Astrocyte (in vitro differentiated cells and primary cell): Measurements from ENCODE around the gene DOK5. TPM values are rescaled to one million over a fixed set of nuclear protein-coding genes. Genes with fewer than 3 reads are reported as not detected.

Experiments
- DNase-seq: peaks from one replicate; pipeline ENCODE4 v3.0.0-alpha.2; 2010; ENCODE audit warnings: low read depth
- FAIRE-seq: peaks from 2 replicates; lab custom pipeline; 2011; peaks lifted over from hg19 to GRCh38; lab: Jason Lieb, UNC
- H2AFZ ChIP-seq: 2 replicates; pipeline ENCODE4 v1.6.0; 2012; ENCODE audit warnings: low read depth, low read length, inconsistent platforms
- H3K27ac ChIP-seq: 2 replicates; pipeline ENCODE4 v1.5.1; 2011; ENCODE audit warnings: low read depth, low read length, inconsistent platforms
- H3K27me3 ChIP-seq: 2 replicates; pipeline ENCODE4 v1.6.0; 2011; ENCODE audit warnings: low read length, inconsistent platforms; ENCODE audit not compliant: insufficient read depth
- H3K36me3 ChIP-seq: 2 replicates; pipeline ENCODE4 v1.5.1; 2011; ENCODE audit warnings: low read length, inconsistent platforms; ENCODE audit not compliant: insufficient read depth
- H3K4me1 ChIP-seq: 2 replicates; pipeline ENCODE4 v1.5.1; 2011; ENCODE audit warnings: low read length, inconsistent platforms; ENCODE audit not compliant: insufficient read depth
- H3K4me2 ChIP-seq: 2 replicates; pipeline ENCODE4 v1.6.0; 2012; ENCODE audit warnings: low read length, inconsistent platforms
- H3K4me3 ChIP-seq: 2 replicates; pipeline ENCODE4 v1.5.1; 2011; ENCODE audit warnings: low read depth, mild to moderate bottlenecking, low read length, inconsistent platforms; ENCODE audit not compliant: insufficient read depth
- H3K79me2 ChIP-seq: 2 replicates; pipeline ENCODE4 v1.6.0; 2012; ENCODE audit warnings: mild to moderate bottlenecking, low read length, inconsistent platforms; ENCODE audit not compliant: insufficient read depth
- H3K9ac ChIP-seq: 2 replicates; pipeline ENCODE4 v1.6.0; 2012; ENCODE audit warnings: mild to moderate bottlenecking, low read length, inconsistent platforms
- H3K9me3 ChIP-seq: 2 replicates; pipeline ENCODE4 v1.5.1; 2012; ENCODE audit warnings: low read depth, mild to moderate bottlenecking, low read length, inconsistent platforms; ENCODE audit not compliant: insufficient read depth
- H4K20me1 ChIP-seq: 2 replicates; pipeline ENCODE4 v1.6.0; 2012; ENCODE audit warnings: low read length, inconsistent platforms; ENCODE audit not compliant: insufficient read depth
- H3K27ac Mint-ChIP-seq: one replicate; pipeline ENCODE4 v1.8.0; 2021; ENCODE audit warnings: mild to moderate bottlenecking, mixed read lengths; ENCODE audit not compliant: unreplicated experiment
- H3K27me3 Mint-ChIP-seq: one replicate; pipeline ENCODE4 v1.8.0; 2021; ENCODE audit warnings: low read depth, mixed read lengths; ENCODE audit not compliant: unreplicated experiment
- H3K36me3 Mint-ChIP-seq: one replicate; pipeline ENCODE4 v1.8.0; 2021; ENCODE audit warnings: low read depth, mixed read lengths; ENCODE audit not compliant: unreplicated experiment
- H3K4me1 Mint-ChIP-seq: one replicate; pipeline ENCODE4 v1.8.0; 2021; ENCODE audit warnings: low read depth, mixed read lengths; ENCODE audit not compliant: unreplicated experiment
- H3K4me3 Mint-ChIP-seq: one replicate; pipeline ENCODE4 v1.8.0; 2021; ENCODE audit warnings: mild to moderate bottlenecking, moderate library complexity, mixed read lengths; ENCODE audit not compliant: unreplicated experiment
- H3K9me3 Mint-ChIP-seq: one replicate; pipeline ENCODE4 v1.8.0; 2021; ENCODE audit warnings: mild to moderate bottlenecking, mixed read lengths; ENCODE audit not compliant: unreplicated experiment
- CTCF ChIP-seq: IDR thresholded peaks from 2 replicates; pipeline ENCODE4 v1.5.1; 2011; ENCODE audit warnings: low read depth, mild to moderate bottlenecking, inconsistent platforms, low read length, moderate library complexity; ENCODE audit not compliant: insufficient read depth
- EZH2 ChIP-seq: IDR thresholded peaks from 2 replicates; pipeline ENCODE4 v1.6.1; 2012; ENCODE audit warnings: mild to moderate bottlenecking, low read length, inconsistent platforms; ENCODE audit not compliant: insufficient read depth
- total RNA-seq: library from RNA; stranded (reverse); gene quantifications from 2 replicates; pipeline ENCODE4 v1.2.1, GENCODE V29; 2021

The DOK5 gene
- total RNA-seq, 1 donor from 2014 or later: 1.2 TPM

DNA sequence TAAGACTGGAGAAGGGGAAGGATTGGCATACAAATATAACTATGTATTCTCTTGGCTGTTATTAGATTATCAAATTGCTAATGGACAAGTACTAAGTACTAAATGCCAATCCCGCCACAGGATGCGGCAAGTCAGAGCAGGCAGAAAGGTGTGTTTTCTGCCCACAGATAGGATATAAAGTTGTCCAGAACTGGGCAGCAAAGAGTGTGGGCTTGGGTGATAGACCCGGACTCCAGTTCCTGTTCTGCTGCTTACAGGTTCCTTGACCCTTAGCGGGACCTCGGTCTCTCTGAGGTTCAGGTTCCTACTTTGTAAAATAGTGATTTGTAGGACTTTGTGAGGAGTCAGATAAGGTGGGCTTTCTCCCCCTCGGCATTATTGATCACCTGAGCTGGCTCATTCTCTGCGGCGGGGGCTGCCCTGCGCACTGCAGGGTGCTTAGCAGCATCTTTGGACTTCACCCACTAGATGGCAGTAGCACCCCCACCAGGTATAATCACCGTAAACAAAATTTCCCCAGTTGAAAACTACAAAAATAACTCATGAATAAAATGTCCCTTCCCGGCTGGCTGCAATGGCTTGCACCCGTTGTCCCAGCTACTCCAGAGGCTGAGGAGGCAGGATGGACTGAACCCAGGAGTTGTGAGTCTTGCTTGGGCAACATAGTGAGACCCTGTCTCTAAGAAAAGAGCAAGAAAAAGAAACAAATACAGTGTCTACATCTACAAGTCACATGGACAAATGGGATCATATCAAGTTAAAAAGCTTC is 193.1 kb downstream of the DOK5 start:
- H2AFZ ChIP-seq: no peak overlapping the region
- H3K27ac Mint-ChIP-seq: no peak overlapping the region
- H3K4me1 Mint-ChIP-seq: no peaks in the 10 kb centered on the region
- no peaks in the 10 kb centered on the region for H3K9me3 ChIP-seq
- no peak overlapping the region for H3K9ac ChIP-seq
- H4K20me1 ChIP-seq: no peaks in the 10 kb centered on the region
- H3K27me3 ChIP-seq: no peaks in the 10 kb centered on the region
- H3K4me2 ChIP-seq: no peak overlapping the region
- no peaks in the 10 kb centered on the region for H3K36me3 ChIP-seq
- H3K27me3 Mint-ChIP-seq: peaks cover 39% of the 10 kb centered on the region
- no peaks in the 10 kb centered on the region for H3K4me1 ChIP-seq
- DNase-seq (no peak), FAIRE-seq (no peak)
- TF ChIP-seq CTCF: peak; percentile 58
- no peak for TF ChIP-seq EZH2
- H3K27ac ChIP-seq: no peak overlapping the region
- no peaks in the 10 kb centered on the region for H3K79me2 ChIP-seq
- no peak overlapping the region for H3K4me3 ChIP-seq
- H3K36me3 Mint-ChIP-seq: no peaks in the 10 kb centered on the region
- no peaks in the 10 kb centered on the region for H3K9me3 Mint-ChIP-seq
- H3K4me3 Mint-ChIP-seq: no peak overlapping the region

DNA sequence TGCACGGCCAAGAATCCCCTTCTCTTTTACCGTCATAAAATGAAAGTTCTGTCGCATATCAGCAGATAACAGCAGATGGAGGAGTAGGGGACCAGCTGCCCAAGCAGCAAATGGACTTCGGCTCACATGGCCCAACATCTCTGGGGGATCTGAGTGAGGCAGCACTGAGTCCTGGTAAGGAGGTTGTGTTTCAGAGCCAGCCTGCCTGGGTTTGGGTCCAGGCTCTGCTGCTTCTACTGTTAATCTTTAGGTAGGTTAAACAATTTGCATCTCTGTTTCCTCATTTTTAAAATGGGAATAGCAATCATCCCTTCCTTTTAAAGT is 193.6 kb downstream of the DOK5 start:
- no peak overlapping the region for H2AFZ ChIP-seq
- H3K9me3 Mint-ChIP-seq: no peaks in the 10 kb centered on the region
- no peaks in the 10 kb centered on the region for H3K9me3 ChIP-seq
- H4K20me1 ChIP-seq: no peaks in the 10 kb centered on the region
- DNase-seq (no peak), FAIRE-seq (no peak)
- no peaks in the 10 kb centered on the region for H3K79me2 ChIP-seq
- no peak overlapping the region for H3K4me3 ChIP-seq
- no peaks in the 10 kb centered on the region for H3K36me3 Mint-ChIP-seq
- no peak overlapping the region for H3K27ac ChIP-seq
- H3K27me3 Mint-ChIP-seq: peaks cover 39% of the 10 kb centered on the region
- H3K36me3 ChIP-seq: no peaks in the 10 kb centered on the region
- TF ChIP-seq CTCF: no peak
- no peak for TF ChIP-seq EZH2
- no peak overlapping the region for H3K27ac Mint-ChIP-seq
- H3K4me1 Mint-ChIP-seq: no peaks in the 10 kb centered on the region
- no peak overlapping the region for H3K4me2 ChIP-seq
- H3K4me1 ChIP-seq: no peaks in the 10 kb centered on the region
- H3K27me3 ChIP-seq: no peaks in the 10 kb centered on the region
- H3K4me3 Mint-ChIP-seq: no peak overlapping the region
- no peak overlapping the region for H3K9ac ChIP-seq

DNA sequence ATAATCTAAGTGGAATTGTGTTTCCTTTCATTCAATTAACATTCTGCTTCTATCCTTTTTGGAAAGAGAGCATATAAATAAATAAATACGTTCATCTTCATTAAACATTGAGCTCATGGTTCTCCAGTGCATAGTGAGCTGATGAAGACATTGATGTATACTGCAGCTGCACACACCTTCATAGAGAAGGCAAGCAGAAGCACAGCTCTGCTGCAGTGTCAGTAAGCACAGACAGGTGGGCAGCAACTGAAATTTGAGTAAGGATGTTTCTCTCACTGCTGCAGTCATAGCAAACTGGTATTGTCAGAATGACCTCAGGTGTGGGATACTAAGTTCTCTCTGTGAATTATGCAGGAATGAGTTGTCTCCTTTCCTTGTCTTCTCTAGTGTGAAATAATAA is 202.9 kb downstream of the DOK5 start:
- no peak overlapping the region for H3K27ac ChIP-seq
- H3K36me3 ChIP-seq: no peaks in the 10 kb centered on the region
- FAIRE-seq: no peak
- no peak overlapping the region for H3K4me3 ChIP-seq
- no peaks in the 10 kb centered on the region for H3K36me3 Mint-ChIP-seq
- H4K20me1 ChIP-seq: no peaks in the 10 kb centered on the region
- H3K9me3 ChIP-seq: no peaks in the 10 kb centered on the region
- no peak overlapping the region for H3K4me3 Mint-ChIP-seq
- H3K27ac Mint-ChIP-seq: no peak overlapping the region
- no peak overlapping the region for H3K9ac ChIP-seq
- no peaks in the 10 kb centered on the region for H3K9me3 Mint-ChIP-seq
- TF ChIP-seq CTCF (no peak), EZH2 (no peak)
- DNase-seq: no peak
- H3K4me1 ChIP-seq: no peaks in the 10 kb centered on the region
- peaks cover 42% of the 10 kb centered on the region for H3K27me3 Mint-ChIP-seq
- H3K79me2 ChIP-seq: no peaks in the 10 kb centered on the region
- H3K4me2 ChIP-seq: no peak overlapping the region
- peaks cover 5% of the 10 kb centered on the region for H3K27me3 ChIP-seq
- no peak overlapping the region for H2AFZ ChIP-seq
- no peaks in the 10 kb centered on the region for H3K4me1 Mint-ChIP-seq
